ENCODE data around the gene SLIT3.

DNA sequence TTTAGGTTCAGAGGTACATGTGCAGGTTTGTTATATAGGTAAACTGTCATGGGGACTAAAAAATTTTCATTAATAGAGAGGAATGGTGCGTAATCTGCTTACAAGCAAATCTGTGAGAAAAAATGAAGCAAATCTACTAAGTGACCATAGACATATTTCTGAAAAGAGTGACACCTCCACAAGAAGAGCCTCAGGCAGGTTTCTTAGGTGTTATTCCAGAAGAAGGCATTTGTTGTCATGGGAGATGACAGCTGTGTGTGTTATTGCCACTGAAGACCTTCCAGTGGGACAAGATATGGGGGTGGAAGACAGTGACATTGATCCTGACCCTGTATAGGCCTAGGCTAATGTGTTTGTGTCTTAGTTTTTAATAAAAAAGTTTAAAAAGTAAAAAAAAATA is 652.9 kb downstream of the SLIT3 start:
- no peak for TF ChIP-seq EZH2 (IDR thresholded peaks at IDR 0.05)
- TF ChIP-seq POLR2AphosphoS5 (IDR thresholded peaks at IDR 0.05; ENCODE audit: borderline replicate concordance, low read depth, low read length), result no peak

All from SK-N-MC (cell line).